Uterus (tissue), 2 donors: ENCODE results near the gene AMBP.

Experiments used
- POLR2A ChIP-seq, 2 donors: fragments of 450-650 bp; IDR thresholded peaks; one replicate each; pipeline ENCODE4 v1.6.1; 2016; ENCODE audit warnings: antibody characterized with exemption in 2 of 2, mild to moderate bottlenecking in 1 of 2, moderate library complexity in 1 of 2
- TF ChIP-seq, protein P1 (sequence below), 4 experiments: fragments of 200-600 bp in 2 of 4; fragments of 450-650 bp in 2 of 4; sonication (generic) in 2 of 4; IDR thresholded peaks; one replicate each; pipeline ENCODE4 v1.5.1; 2016 to 2019; ENCODE audit warnings: antibody characterized with exemption in 4 of 4, mild to moderate bottlenecking in 2 of 4, moderate library complexity in 1 of 4

DNA sequence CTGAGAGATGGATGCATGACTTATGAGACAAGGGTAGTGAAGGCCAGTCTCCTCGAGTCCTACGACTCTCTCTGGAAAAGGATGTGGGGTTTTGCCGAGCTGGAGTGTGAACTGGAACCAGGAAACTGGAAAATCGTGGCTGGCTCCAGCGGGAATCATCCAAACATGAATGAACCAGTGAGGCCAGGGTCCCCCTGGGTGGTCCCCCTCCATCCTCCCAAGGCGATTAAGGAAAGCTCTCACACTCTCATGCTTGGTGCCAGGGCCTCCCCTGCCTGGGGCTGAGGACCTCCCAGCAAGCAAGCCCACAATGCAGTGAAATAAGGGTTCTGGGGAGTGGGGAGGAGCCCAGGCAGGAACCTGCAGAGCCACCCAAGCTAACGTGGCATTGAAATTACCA lies 9.6 kb upstream of the AMBP start:
- TF ChIP-seq, protein P1, sequence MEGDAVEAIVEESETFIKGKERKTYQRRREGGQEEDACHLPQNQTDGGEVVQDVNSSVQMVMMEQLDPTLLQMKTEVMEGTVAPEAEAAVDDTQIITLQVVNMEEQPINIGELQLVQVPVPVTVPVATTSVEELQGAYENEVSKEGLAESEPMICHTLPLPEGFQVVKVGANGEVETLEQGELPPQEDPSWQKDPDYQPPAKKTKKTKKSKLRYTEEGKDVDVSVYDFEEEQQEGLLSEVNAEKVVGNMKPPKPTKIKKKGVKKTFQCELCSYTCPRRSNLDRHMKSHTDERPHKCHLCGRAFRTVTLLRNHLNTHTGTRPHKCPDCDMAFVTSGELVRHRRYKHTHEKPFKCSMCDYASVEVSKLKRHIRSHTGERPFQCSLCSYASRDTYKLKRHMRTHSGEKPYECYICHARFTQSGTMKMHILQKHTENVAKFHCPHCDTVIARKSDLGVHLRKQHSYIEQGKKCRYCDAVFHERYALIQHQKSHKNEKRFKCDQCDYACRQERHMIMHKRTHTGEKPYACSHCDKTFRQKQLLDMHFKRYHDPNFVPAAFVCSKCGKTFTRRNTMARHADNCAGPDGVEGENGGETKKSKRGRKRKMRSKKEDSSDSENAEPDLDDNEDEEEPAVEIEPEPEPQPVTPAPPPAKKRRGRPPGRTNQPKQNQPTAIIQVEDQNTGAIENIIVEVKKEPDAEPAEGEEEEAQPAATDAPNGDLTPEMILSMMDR (IDR thresholded peaks at IDR 0.05) = no peak
- TF ChIP-seq POLR2A (IDR thresholded peaks at IDR 0.05) = no peak
